Renal cortex interstitium (tissue), 11 donors: Measurements from ENCODE around the gene RALGAPB. TPM values are rescaled to one million over a fixed set of nuclear protein-coding genes. Genes with fewer than 3 reads are reported as not detected.

Experiments used
- DNase-seq, 11 donors: peaks; one replicate each; pipeline ENCODE4 v3.0.0-alpha.2; 2013; ENCODE audit warnings: low read depth in 9 of 11, low spot score in 4 of 11; ENCODE audit errors: extremely low read depth in 1 of 11
- polyA plus RNA-seq, 3 donors: library from polyadenylated mRNA; unstranded; fragments of 120-200 nt; gene quantifications; one replicate each; pipeline ENCODE4 v1.2.1, GENCODE V29; 2013; ENCODE audit not compliant: insufficient read length in 3 of 3

Gene RALGAPB
- polyA plus RNA-seq, 3 donors = 35.2 to 42.3 (median 40.1) TPM

DNA sequence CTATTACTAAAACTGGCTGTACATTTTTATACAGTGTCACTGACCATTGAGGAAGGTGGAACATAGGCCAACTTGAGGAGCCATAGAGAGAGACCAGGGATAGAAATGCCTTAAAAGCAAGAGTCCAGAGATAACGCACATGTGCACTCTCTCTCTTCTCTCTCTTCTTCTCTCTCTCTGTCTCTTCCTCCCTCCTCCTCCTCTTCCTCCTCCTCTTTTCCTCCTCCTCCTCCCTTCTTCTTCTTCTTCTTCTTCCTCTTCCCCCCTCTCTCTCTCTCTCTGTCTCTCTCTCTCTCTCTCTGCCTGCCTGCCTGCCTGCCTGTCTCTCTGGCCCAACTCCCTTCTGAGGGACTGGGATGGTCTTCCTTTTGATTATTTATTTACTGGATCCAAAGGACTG, 92.0 kb downstream of the RALGAPB start:
- no peak for DNase-seq

DNA sequence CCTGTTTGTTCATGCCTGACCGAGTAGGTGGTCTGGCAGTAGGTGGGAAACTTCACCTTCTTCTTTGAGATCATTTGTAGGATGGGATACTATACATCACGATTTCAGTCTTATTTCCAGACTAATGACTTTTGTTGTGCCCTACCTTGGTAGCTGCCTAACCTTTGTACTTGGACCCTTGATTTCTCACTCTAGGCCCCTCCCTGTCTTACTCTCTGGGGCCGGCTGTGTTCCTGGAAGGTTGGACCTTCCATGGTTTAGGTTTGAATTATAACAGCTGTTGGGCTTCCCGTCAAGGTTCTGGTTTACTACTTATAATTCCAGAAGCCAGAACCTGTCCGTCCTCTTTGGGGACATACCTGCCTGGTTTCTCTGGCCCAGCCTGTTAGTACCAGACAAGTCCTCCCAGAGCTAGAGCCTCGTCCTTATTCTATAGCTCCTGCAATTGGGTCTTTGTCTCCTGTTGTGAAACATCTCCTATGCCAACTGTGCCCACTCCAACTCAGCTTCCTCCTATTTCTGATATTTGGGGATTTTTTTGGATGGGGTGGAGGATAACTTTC, 93.5 kb downstream of the RALGAPB start:
- DNase-seq = no peak

DNA sequence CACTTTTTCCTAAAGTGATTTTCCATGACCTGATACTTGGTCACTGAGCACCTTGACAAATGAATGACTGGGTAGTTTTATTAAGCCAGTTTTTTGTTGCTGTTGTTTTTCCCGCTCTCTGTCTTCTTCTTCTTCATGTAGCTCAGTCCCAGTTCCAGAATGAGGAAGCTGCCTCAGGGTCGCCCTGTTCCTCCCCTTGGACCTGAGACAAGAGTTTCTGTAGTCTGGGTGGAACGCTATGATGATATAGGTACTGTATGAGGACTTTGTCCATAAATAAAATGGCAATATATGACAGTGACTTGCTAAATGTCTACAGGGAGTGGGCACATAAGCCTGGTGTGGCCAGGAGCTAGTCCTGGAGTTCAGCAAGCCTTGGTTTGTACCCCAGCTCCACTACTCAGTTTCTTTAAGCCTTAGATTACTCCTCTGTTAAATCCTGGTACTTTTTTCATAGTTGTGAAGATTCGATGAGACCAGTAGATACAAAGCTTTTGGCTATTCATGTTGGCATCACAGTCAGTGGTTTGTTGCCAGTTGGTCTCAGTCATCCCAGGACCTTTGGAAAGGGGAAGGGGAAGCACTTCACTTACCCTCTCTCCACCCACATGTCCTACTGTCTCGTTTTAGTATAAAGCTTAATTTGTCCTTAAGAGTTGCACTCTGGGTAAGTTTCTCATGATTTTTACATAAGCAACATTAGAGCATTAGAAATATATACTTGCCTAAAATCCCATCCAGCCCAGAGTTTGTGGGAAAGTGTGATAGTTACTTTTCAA, 97.3 kb downstream of the RALGAPB start:
- DNase-seq = no peak

DNA sequence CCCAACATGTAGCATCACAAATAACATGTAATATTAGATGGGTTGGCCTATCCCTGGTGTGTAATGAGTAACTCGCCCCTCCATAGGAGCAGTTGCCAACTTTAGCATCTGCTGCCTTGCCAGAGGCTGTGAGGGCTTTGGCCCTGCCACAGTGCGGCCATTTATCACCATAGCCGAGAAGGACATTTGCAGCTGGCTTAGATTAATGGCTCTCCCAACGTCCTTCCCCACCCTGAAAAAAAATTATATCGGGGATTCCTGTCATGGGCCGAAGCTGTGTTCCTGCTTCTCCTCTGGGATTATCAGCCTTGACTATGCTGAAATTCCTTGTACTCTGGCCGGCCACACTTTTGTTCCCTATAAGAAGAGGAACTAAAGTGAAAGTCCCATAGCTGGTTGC, 100.8 kb downstream of the RALGAPB start:
- DNase-seq = no peak

DNA sequence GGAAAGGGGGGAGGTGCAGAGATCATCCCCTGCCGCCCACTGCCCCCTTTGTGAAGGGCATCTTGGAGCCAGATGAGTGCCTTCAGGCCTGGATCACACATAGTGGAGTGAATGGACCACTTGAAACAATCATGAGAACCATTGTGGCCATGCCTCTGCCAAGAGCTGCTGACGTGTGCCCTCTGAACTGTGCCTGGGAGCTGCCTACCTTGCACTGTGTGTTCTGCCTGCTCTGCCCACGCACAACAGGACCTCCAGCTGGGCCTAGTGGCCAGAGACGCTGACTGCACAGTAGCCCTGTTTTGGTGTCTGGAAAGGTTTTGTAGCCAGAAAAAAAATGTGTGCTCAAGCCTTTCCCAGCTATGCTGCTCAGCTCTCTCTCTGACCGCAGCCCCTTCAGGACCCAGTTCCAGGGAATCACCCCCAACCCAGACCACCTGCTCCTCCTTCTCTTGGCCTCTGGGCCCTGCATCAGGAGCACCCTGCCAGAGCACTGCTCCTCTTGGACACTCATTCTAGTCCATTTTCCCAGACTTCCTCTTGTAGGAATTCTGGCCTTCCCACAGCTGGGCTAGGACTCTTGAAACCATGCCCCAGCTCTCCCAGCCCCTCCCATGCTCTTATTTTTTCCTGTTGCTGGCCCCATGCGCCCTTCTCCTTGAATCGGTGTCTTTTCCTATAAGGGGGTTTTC, 106.7 kb downstream of the RALGAPB start:
- DNase-seq = no peak

DNA sequence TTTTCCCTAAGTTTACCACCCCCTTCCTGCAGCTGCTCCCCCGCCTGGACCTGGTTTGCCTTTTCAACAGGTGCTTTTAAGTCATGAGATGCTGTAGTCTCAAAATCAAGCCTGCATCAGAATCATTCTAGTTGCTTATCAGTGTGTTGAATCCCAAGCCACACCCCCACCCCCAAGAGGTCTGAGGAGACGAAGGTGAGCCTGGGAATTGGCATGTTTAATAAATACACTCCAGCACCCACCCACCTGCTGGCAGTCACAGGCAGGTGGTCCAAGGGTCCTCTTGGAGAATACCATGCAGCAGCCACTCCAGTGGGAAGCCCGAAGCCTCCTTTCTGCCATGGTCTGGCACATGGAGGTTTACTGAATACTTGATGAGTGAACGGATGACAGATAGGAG, 107.3 kb downstream of the RALGAPB start:
- no peak for DNase-seq

DNA sequence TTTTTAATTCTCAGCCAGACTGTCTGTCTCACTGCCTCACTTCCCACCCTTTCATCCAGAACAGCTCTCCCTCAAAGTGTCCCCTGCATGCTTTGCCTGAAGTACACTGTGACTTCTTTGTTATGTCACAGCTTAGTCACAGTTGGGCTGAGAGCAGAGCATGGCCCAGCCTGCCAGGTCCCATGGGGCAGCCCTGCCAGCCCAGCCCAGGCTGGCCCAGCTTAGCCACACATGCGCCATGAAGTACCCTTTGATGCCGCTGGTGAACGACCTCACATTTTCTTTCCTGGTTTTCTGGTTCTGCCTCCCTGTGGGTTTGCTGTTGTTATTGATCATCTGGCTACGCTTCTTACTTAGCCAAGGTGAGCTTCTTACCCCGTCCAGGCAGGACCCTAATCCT, 108.4 kb downstream of the RALGAPB start, which contains the start of gene ADIG:
ADIG (plus strand) TSS at position 185 of the 400 bp plus-strand sequence; CDS start at position 239, 54 bp downstream.
- peak in 4 of 11 donors; percentile 20 to 39 (median 31) for DNase-seq

DNA sequence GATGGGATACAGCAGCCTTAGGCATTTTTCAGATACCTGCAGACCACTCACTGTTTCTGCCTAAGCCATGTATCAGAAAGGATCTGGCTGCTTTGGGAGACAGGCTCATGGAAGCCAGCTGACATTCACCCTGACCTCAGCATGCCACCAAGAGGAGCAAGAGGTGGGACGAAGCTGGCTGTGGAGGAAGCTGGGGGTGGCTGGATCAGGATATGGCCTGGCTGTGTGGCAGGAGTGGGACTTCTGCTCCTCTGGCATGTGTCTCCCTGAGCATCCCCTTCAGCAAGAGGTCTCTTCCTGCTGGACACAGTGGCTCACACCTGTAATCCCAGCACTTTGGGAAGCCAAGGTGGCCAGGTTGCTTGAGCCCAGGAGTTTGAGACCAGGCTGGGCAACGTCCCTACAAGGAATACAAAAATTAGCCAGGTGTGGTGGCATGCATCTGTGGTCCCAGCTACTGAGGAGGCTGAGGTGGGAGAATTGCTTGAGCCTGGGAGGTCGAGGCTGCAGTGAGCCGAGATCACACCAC, 109.3 kb downstream of the RALGAPB start:
- no peak for DNase-seq

DNA sequence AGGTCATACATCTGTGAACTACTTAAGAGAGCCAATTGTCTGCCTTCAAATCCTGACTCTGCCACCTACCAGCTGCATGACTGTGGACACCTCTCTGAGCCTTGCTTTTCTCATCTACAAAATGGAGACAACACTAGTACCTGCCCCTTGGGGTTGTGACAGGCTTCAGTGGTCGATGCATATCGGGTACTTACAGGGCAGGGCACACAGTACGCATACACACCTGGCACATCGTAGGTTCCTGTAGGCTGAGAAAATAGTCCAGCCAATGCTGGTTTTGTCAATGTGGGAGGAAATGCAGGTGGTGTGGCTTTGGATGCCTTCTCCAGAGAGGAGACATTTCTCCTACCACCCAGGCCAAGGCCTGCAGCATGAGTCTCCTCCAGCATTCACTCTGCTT, 110.7 kb downstream of the RALGAPB start:
- no peak for DNase-seq

DNA sequence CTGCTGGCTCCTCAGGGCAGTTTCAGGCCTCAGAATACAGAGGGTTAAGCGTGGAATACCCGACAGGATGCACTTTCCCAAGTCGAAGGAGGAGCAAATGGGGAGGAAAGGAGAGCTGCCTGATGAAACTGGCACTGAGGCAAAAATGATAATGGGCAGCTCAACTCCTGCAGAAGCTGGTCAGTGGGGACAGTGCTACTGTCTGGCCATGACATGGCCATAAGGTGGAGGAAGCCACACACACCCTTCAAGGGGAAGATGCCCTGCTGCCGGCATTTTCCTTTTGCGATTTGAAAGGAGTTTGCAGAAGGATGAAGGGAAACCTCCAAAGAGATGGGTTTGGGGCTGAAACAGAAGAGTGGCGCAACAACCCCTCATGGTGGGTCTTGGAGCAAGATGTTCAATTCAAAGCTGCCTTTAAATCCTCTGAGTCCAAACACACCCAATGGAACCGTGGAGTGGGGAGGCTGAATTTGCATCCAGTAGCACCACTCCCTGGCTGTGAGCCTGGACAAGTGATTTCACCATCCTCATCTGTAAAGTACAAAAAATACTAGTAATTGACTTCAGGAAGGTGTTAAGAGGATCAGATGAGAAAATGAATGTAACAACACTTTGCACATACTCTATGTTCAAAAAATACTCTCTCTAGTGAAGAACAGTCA, 111.6 kb downstream of the RALGAPB start:
- DNase-seq = no peak

DNA sequence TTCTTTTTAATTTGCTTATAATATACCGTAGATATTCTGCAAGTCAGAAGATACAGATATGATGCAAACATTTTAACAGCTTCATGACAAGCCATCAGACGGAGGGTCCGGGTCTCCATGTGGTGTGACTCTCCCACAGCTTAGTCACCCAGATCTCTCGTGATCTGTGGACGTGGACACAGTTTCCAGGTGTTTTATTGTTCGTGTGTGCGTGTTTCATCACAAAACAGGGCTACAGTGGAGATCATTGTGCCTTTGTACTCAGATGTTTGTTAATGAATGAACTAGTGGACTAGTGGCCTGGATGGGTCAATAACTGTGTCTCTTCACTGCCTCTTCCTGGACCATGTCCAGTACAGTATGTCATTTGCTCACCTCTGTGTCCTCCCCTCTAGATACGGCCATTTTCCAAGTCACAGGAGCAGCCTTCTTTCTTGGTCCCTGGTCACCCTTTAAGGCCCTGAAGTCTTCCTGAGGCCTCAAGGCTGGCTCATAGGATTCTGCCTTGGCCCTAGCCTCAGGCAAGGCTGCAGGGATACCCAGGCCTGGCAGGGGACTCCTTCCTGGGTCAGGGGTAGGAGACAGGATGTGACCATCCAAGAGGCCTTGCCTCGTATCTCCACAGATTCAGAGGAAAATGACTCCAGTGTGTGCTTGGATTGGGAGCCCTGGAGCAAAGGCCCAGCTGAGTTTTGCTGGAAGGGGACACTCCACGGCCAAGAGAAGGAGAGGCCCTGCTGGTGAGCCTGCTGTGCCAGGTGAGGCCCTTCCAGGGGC, 112.9 kb downstream of the RALGAPB start:
- DNase-seq = no peak

DNA sequence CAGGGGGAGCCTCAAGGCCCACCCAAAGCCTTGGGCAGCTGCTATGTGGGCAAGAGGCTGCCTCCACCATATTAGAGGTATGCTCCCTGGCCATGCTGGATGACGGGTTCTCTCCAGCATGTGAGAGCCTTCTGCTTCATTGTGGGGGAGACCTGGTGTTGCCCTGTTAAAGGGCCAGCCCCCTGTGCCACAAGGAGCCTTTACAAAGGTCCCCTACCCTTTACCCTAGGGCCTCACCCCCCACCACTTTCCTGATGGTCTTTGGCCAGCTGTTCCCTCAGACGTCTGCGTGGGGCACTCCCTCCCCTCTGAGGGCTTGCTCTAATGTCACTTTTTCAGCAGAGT, 113.5 kb downstream of the RALGAPB start:
- no peak for DNase-seq

DNA sequence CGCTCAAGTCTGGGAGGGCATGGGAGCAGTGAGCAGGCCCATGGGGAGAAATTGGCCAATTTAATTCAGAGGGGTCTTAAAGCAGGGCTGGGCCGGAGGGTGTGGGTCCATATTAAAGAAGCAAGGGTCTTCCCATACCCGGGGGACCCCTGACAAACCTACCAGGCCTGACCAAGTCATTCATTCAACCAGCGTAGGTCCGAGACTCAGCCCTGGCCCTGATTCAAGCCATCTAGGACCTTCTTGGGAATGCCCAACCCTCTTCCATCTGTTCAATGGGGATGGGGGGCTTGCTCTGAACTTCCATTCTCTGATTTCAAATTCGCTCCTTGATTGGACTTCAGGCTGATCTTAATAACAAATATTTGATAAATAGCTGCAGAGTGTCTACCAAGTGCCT, 115.7 kb downstream of the RALGAPB start:
- no peak for DNase-seq

DNA sequence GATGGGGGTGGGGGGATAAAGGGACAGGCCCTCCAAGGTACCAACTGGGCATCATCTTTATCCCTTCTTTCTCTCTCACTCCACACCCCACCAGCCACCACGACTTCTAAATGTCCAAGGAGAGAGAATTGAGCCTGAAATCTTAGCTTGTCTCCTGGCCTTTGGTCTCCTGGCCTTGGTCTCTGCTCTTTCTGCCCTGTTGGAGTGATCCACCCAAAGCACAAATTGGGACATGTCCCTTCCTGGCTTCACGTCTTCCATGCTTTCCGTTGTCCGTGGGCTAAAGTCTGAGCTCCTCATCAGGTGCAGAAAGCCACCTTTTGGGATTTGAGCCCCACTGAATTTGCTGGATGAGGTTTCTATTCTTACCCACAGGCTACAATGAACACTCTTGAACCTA, 116.7 kb downstream of the RALGAPB start:
- DNase-seq = no peak

DNA sequence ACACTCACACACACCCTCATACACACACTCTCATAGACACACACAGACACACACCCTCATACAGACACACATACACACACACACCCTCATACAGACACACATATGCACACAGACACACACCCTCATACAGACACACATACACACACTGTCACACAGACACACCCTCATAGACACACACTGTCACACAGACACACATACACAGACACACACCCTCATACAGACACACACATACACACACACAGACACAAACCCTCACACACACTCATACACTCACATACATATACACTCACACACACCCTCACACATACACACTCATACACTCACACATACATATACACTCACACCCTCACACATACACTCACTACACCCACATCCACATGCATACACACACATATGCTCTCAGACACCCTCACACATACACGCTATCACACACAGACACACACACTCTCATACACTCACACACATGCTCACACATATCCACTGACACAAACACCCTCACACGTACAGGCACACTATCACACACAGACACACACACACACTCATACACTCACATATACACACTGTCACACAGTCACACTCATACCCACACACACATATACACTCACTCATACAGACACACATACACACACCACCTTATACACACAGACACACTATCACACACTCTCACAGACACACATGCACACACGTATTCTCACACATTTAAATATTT, 117.5 kb downstream of the RALGAPB start:
- no peak for DNase-seq

DNA sequence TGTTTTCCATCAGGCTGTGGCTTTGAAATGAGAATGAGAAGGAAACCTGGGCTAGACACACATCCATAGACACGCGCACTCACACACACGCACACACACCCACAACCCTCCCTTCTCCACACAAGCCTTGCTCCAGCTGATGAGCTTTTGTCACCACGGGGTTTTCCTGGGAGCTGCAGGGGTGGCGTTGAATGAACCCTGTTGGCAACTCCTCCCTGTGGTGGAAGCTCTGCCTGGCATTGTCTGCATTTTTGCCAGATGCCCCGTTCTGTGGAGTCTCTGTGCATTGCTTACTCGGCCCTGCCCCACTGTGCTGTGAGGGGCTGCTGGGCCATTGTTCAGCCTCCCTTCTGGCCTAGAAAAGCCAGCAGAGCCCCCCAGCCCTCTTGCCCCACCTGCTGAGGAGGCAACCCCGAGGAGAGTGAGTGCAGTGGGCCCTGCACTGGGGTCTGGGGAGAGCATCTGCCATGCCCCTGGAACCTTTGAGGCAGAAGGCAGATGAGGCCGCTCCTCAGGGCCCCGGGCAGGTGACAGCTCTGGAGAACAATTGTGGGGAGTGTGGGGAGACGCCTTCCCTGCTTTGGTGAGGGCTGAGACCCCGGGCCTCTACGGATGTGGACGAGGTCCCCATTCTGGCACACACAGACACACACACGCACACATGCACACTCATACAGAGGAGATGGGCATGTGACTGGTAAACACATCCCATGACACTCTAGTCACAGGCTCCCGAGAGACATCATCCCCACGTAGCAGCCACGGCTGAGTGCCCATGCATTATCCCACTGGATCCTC, 118.2 kb downstream of the RALGAPB start:
- DNase-seq = no peak
